Spleen (tissue), 7 donors: ENCODE data around the gene EFCAB8.

Experiments
- CTCF ChIP-seq, 11 experiments: fragments of 200-600 bp in 7 of 11; fragments of 450-650 bp in 4 of 11; sonication (generic) in 4 of 11; IDR thresholded peaks in 8 of 11; conservative IDR thresholded peaks in 3 of 11; 1 replicate in 7 of 11; 2 replicates in 4 of 11; pipeline versions ENCODE4 v1.4.0 to v1.8.0; 2016 to 2021; ENCODE audit warnings: antibody characterized with exemption in 11 of 11, inconsistent platforms in 4 of 11, mild to moderate bottlenecking in 1 of 11
- POLR2A ChIP-seq, 3 donors: fragments of 450-650 bp; IDR thresholded peaks; one replicate each; pipeline ENCODE4 v1.5.1; 2017; ENCODE audit warnings: antibody characterized with exemption in 3 of 3, mild to moderate bottlenecking in 1 of 3
- POLR2AphosphoS5 ChIP-seq, 3 donors: sonication (generic); formaldehyde crosslinking; IDR thresholded peaks; one replicate each; pipeline ENCODE4 v1.5.1; 2017; ENCODE audit warnings: antibody characterized with exemption in 3 of 3
- donor health status: DM: no; HTN: no; CAD: no; lungs with moderate emphysema.
- donor health status: DM: no; HTN: no; CAD: no.
- donor health status: DM: no; HTN: no; CAD: no.

- TF ChIP-seq CTCF (IDR thresholded peaks at IDR 0.05 in 8 of 11, conservative IDR thresholded peaks at IDR 0.05 in 3 of 11) (no peak), POLR2A (IDR thresholded peaks at IDR 0.05) (no peak), POLR2AphosphoS5 (IDR thresholded peaks at IDR 0.05) (no peak)
Measured at GRCh38 chr20:32909896-32910571, 51.3 kb downstream of the EFCAB8 start.
